ENCODE data around the gene TRIM61.

GRCh38 chr4:165006886-165007285 lies 29.4 kb upstream of the TRIM61 start:
- TF ChIP-seq CTCF (IDR thresholded peaks at IDR 0.05), result no peak
- TF ChIP-seq POLR2A (IDR thresholded peaks at IDR 0.05), result no peak

Measured in esophagus squamous epithelium (tissue), 4 donors.